DOHH2 (cell line): ENCODE data around the gene HDAC4.

Source experiments
- H3F3A ChIP-seq: fragments of 200-600 bp; sonication (generic), shearing (Covaris generic); 2 replicates; pipeline ENCODE4 v1.6.0; 2016; ENCODE audit warnings: antibody characterized with exemption, mild to moderate bottlenecking; ENCODE audit not compliant: control insufficient read depth, insufficient read depth
- H3K27ac ChIP-seq: fragments of 200-600 bp; sonication (generic); 2 replicates; pipeline ENCODE4 v1.5.1; 2014; ENCODE audit warnings: low read depth, mild to moderate bottlenecking, low read length, moderate library complexity
- H3K27me3 ChIP-seq: fragments of 200-600 bp; sonication (generic); 2 replicates; pipeline ENCODE4 v1.6.1; 2014; ENCODE audit warnings: mild to moderate bottlenecking, low read length, mixed read lengths; ENCODE audit not compliant: control insufficient read depth
- H3K36me3 ChIP-seq: fragments of 200-600 bp; sonication (generic); 2 replicates; pipeline ENCODE4 v1.6.1; 2014; ENCODE audit warnings: mild to moderate bottlenecking, low read length, moderate library complexity, mixed read lengths; ENCODE audit not compliant: control insufficient read depth
- H3K4me1 ChIP-seq: fragments of 200-600 bp; sonication (generic); 2 replicates; pipeline ENCODE4 v1.6.1; 2014; ENCODE audit warnings: mild to moderate bottlenecking, low read length, mixed read lengths; ENCODE audit not compliant: control insufficient read depth
- H3K4me2 ChIP-seq: fragments of 200-600 bp; sonication (generic); 2 replicates; pipeline ENCODE4 v1.6.0; 2014; ENCODE audit warnings: mild to moderate bottlenecking, low read length, moderate library complexity
- H3K4me3 ChIP-seq: fragments of 200-600 bp; sonication (generic); 2 replicates; pipeline ENCODE4 v1.5.1; 2014; ENCODE audit warnings: mild to moderate bottlenecking, low read length, mixed read lengths
- H3K79me2 ChIP-seq: fragments of 200-600 bp; sonication (generic); 2 replicates; pipeline ENCODE4 v1.6.1; 2014; ENCODE audit warnings: mild to moderate bottlenecking, low read length, mixed read lengths; ENCODE audit not compliant: control insufficient read depth
- H3K9me2 ChIP-seq: fragments of 200-600 bp; sonication (generic); replicated peaks from 2 replicates; pipeline ENCODE4 v1.6.1; 2014; ENCODE audit warnings: mild to moderate bottlenecking, low read length, mixed read lengths; ENCODE audit not compliant: control insufficient read depth
- H3K9me3 ChIP-seq: fragments of 200-600 bp; sonication (generic); 2 replicates; pipeline ENCODE4 v1.6.1; 2014; ENCODE audit warnings: antibody characterized with exemption, low read length, mixed read lengths; ENCODE audit not compliant: control insufficient read depth, insufficient read depth
- H4K20me1 ChIP-seq: fragments of 200-600 bp; sonication (generic); 2 replicates; pipeline ENCODE4 v1.6.0; 2014; ENCODE audit warnings: low read depth, mild to moderate bottlenecking, antibody characterized with exemption, low read length, moderate library complexity; ENCODE audit not compliant: control insufficient read depth, insufficient read depth
- EZH2phosphoT487 ChIP-seq: fragments of 200-600 bp; sonication (generic); IDR thresholded peaks from 2 replicates; pipeline ENCODE4 v1.6.1; 2017; ENCODE audit warnings: borderline replicate concordance, mild to moderate bottlenecking, antibody characterized with exemption, low read length, moderate library complexity, mixed read lengths
- TF ChIP-seq, protein P1 (sequence below): fragments of 200-600 bp; sonication (generic); IDR thresholded peaks from one replicate; pipeline ENCODE4 v1.5.1; 2014; ENCODE audit warnings: antibody characterized with exemption, mild to moderate bottlenecking, low read depth, low read length; ENCODE audit not compliant: poor library complexity, severe bottlenecking

Gene HDAC4

DNA sequence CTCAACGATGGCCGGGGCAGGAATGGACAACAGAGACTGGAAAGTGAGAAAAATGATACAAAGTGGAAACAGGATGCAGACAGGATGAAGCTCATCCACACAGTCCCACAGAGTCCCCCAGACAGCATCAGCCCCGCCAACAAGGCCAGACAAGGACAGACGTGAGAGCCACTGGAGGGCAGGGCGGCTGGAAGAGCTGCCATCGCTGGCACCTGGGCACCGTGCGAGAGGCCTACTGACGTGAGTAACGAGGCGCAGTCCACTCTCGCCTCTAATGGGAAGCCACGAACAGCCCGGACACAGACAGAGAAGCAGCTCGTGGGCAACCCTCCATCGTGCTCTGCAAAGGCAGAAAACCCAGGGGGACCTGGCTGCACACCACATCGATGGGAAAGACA is 17.1 kb downstream of the HDAC4 start:
- no peaks in the 10 kb centered on the region for H3K27me3 ChIP-seq
- no peak overlapping the region for H3K27ac ChIP-seq
- H3K36me3 ChIP-seq: no peaks in the 10 kb centered on the region
- no peak overlapping the region for H3K4me2 ChIP-seq
- TF ChIP-seq, protein P1, sequence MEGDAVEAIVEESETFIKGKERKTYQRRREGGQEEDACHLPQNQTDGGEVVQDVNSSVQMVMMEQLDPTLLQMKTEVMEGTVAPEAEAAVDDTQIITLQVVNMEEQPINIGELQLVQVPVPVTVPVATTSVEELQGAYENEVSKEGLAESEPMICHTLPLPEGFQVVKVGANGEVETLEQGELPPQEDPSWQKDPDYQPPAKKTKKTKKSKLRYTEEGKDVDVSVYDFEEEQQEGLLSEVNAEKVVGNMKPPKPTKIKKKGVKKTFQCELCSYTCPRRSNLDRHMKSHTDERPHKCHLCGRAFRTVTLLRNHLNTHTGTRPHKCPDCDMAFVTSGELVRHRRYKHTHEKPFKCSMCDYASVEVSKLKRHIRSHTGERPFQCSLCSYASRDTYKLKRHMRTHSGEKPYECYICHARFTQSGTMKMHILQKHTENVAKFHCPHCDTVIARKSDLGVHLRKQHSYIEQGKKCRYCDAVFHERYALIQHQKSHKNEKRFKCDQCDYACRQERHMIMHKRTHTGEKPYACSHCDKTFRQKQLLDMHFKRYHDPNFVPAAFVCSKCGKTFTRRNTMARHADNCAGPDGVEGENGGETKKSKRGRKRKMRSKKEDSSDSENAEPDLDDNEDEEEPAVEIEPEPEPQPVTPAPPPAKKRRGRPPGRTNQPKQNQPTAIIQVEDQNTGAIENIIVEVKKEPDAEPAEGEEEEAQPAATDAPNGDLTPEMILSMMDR: no peak
- no peak for TF ChIP-seq EZH2phosphoT487
- peaks cover 23% of the 10 kb centered on the region for H3K4me1 ChIP-seq
- peaks cover 27% of the 10 kb centered on the region for H4K20me1 ChIP-seq
- H3K9me2 ChIP-seq: no peaks in the 10 kb centered on the region
- H3K9me3 ChIP-seq: no peaks in the 10 kb centered on the region
- no peaks in the 10 kb centered on the region for H3K79me2 ChIP-seq
- peaks cover 6% of the 10 kb centered on the region for H3F3A ChIP-seq
- H3K4me3 ChIP-seq: no peak overlapping the region

DNA sequence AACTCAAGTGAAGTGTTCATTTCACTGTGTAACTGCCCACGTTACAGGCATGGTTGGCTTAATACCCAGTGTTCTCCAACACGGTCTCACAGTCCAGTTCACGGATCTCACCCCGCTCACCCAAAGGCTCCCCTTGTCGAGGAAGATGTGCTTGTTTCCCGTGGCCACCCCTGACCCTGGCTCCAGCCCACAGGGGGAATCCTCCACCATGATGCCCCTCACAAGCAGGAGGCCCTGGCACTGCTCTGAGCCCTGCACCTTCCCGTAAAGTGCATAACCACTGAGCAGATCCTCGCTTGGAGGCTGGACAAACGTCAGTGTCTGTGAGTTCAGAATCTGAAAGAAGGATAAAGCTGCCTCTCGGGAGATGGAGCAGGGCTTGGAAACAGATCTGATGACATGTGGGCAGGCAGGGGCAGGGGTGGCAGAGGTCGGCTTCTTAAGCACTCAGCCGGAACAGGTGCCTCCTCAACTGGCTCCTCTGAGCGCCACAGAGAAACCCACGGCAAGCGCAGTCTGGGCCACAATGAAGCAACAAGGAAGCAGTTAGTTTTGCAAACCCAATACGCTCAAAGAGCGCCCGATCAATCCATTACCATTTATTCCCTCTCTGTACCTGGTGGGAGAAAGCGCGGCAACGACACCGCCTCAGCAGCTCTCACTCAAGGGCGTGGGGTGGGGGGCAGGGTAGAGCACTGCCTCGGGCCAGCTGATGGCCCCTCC is 17.6 kb downstream of the HDAC4 start:
- no peak overlapping the region for H3K4me2 ChIP-seq
- H4K20me1 ChIP-seq: peaks cover 27% of the 10 kb centered on the region
- no peaks in the 10 kb centered on the region for H3K36me3 ChIP-seq
- H3K79me2 ChIP-seq: no peaks in the 10 kb centered on the region
- no peaks in the 10 kb centered on the region for H3K27me3 ChIP-seq
- no peaks in the 10 kb centered on the region for H3K9me2 ChIP-seq
- peaks cover 6% of the 10 kb centered on the region for H3F3A ChIP-seq
- H3K9me3 ChIP-seq: no peaks in the 10 kb centered on the region
- H3K27ac ChIP-seq: no peak overlapping the region
- H3K4me1 ChIP-seq: peaks cover 23% of the 10 kb centered on the region
- TF ChIP-seq, protein P1: no peak
- TF ChIP-seq EZH2phosphoT487: no peak
- no peak overlapping the region for H3K4me3 ChIP-seq

DNA sequence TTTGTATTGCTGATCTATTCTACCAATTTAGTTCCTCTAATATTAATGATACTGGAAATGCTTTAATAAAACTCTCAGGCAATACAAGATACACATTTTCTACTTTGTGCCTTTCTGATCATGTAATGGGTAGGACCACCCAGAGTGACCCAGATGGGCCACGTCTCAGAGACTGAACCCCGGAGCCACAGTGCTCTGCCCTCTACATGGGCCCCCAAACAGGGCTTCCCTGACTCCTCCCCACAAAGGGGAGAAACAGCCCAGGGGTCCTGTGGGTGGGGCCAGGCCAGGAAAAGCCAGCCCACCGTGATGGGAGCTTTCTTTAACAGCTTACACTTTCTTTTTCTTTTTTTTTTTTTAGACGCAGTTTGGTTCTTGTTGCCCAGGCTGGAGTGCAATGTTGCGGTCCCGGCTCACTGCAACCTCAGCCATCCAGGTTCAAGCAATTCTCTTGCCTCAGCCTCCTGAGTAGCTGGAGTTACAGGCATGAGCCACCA is 18.4 kb downstream of the HDAC4 start:
- no peak for TF ChIP-seq EZH2phosphoT487
- TF ChIP-seq, protein P1: no peak
- Histone ChIP-seq H3K9me3 (no peaks in the 10 kb centered on the region), H3K36me3 (no peaks in the 10 kb centered on the region), H3K4me2 (peak overlapping the region; percentile 51; the same call in 1 of the 2 replicates), H3K27me3 (no peaks in the 10 kb centered on the region), H4K20me1 (peaks cover 27% of the 10 kb centered on the region), H3K27ac (no peak overlapping the region), H3K4me1 (peaks cover 23% of the 10 kb centered on the region), H3K9me2 (no peaks in the 10 kb centered on the region), H3F3A (peaks cover 6% of the 10 kb centered on the region), H3K79me2 (no peaks in the 10 kb centered on the region), H3K4me3 (no peak overlapping the region)
